ENCODE results near the gene TMEM74B.

The TMEM74B gene

GRCh38 chr20:1134355-1134754 lies 50.4 kb downstream of the TMEM74B start:
- no peak for DNase-seq

- DNase-seq, result no peak
Observed at GRCh38 chr20:1131354-1131753, 53.4 kb downstream of the TMEM74B start.

GRCh38 chr20:1130847-1131246 lies 53.9 kb downstream of the TMEM74B start:
- no peak for DNase-seq

All from effector CD4-positive, alpha-beta T cell (primary cell).